Measurements from ENCODE around the gene STPG1.
A peak's percentile ranks its signal among the peaks of the same experiment; 100 is the strongest.

The STPG1 gene

GRCh38 chr1:24321126-24321525, 92.5 kb downstream of the STPG1 start:
- no peak overlapping the region for H3K4me3 ChIP-seq (ENCODE audit: low read depth, low read length)
- in situ Hi-C loops (cut with HindIII; ENCODE audit: low sequenced_read_pairs): no loop called here
- DNase-seq (ENCODE audit: low read depth): no peak
- no peak for TF ChIP-seq CTCF (IDR thresholded peaks at IDR 0.05; ENCODE audit: low read depth, low read length, missing control alignments)

GRCh38 chr1:24319962-24320361, 93.6 kb downstream of the STPG1 start:
- DNase-seq (ENCODE audit: low read depth): no peak
- no peak for TF ChIP-seq CTCF (IDR thresholded peaks at IDR 0.05; ENCODE audit: low read depth, low read length, missing control alignments)
- H3K4me3 ChIP-seq (ENCODE audit: low read depth, low read length): peak overlapping the region; percentile 31
- in situ Hi-C loops (cut with HindIII; ENCODE audit: low sequenced_read_pairs): no loop called here

- in situ Hi-C loops (cut with HindIII; ENCODE audit: low sequenced_read_pairs): no loop called here
- DNase-seq (ENCODE audit: low read depth): no peak
- no peak for TF ChIP-seq CTCF (IDR thresholded peaks at IDR 0.05; ENCODE audit: low read depth, low read length, missing control alignments)
- peak within 1 kb of the TSS; percentile 31 for H3K4me3 ChIP-seq (ENCODE audit: low read depth, low read length)
These were observed 94.2 kb downstream of the STPG1 start, which contains the start of gene GRHL3 for GRCh38 chr1:24319312-24319863. GRHL3 (plus strand) TSS chr1:24319357; CDS start chr1:24319552, 195 bp downstream.

- TF ChIP-seq CTCF (IDR thresholded peaks at IDR 0.05; ENCODE audit: low read depth, low read length, missing control alignments): no peak
- no peak for DNase-seq (ENCODE audit: low read depth)
- in situ Hi-C loops (cut with HindIII; ENCODE audit: low sequenced_read_pairs): no loop called here
- peak overlapping the region; percentile 31 for H3K4me3 ChIP-seq (ENCODE audit: low read depth, low read length)
These were observed 94.8 kb downstream of the STPG1 start for GRCh38 chr1:24318615-24319311.

GRCh38 chr1:24317956-24318614, 95.5 kb downstream of the STPG1 start:
- peak; percentile 76 for DNase-seq (ENCODE audit: low read depth)
- no peak overlapping the region for H3K4me3 ChIP-seq (ENCODE audit: low read depth, low read length)

GRCh38 chr1:24317081-24317480, 96.5 kb downstream of the STPG1 start:
- DNase-seq (ENCODE audit: low read depth): no peak
- in situ Hi-C loops (cut with HindIII; ENCODE audit: low sequenced_read_pairs): no loop called here
- TF ChIP-seq CTCF (IDR thresholded peaks at IDR 0.05; ENCODE audit: low read depth, low read length, missing control alignments): no peak
- H3K4me3 ChIP-seq (ENCODE audit: low read depth, low read length): no peak overlapping the region

More at GRCh38 chr1:24317956-24318614, 95.5 kb downstream of the STPG1 start:
- TF ChIP-seq CTCF (IDR thresholded peaks at IDR 0.05; ENCODE audit: low read depth, low read length, missing control alignments): no peak
- in situ Hi-C loops (cut with HindIII; ENCODE audit: low sequenced_read_pairs): no loop called here
